ENCODE results near the gene KRTAP5-7. TPM values are rescaled to one million over a fixed set of nuclear protein-coding genes. Genes with fewer than 3 reads are reported as not detected.
"Not testable (repeated sequence)": the region's sequence is repeated elsewhere in the genome, so short reads cannot be mapped to it uniquely, and the experiment has no call there.

The KRTAP5-7 gene
- total RNA-seq, 1 experiment from 2014 or later, result not detected

DNA sequence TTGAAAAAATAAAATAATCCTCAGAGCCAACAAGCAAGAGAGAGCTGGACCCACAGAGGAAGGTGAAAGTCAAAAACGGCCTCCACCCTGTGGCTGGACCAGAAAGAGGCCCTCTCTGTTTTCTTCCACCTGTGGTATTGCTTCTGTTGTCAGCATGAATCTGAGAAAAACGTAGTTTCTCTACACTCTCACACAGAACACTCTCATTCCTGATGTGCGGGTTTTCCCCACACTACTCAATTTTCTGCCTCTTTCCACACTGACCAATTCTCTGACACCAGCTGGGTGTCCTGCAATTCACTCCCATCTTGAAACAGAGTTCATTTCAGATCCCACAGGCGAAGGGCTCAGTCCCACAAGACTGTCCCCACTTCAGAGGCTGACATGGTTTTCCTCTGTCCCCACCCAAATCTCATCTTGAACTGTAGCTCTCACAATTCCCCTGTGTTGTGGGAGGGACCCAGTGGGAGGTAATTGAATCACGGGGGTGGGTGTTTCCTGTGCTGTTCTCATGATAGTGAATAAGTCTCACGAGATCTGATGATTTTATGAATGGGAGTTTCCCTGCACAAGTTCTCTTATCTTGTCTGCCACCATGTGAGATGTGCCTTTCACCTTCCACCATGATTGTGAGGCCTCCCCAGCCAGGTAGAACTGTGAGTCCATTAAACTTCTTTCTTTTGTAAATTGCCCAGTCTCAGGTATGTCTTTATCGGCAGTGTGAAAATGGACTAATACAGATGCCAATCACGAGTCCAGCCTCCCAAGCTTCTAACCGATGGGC is 13.6 kb downstream of the KRTAP5-7 start:
- H3K9me3 ChIP-seq (ENCODE audit: control insufficient read depth in 1 of 2, insufficient read depth in 1 of 2, low read depth in 1 of 2, low read length in 2 of 2); H3K4me2 ChIP-seq (ENCODE audit: low read length); H3K79me2 ChIP-seq (ENCODE audit: insufficient read depth, low read length); H3K9me2 ChIP-seq (ENCODE audit: insufficient read depth); intact Hi-C loops (cut with micrococcal nuclease); POLR2A ChIA-PET; H4K20me1 ChIP-seq (ENCODE audit: insufficient read depth); H3K36me3 ChIP-seq (ENCODE audit: control insufficient read depth in 1 of 2, insufficient read depth in 2 of 2, low read length in 2 of 2); H3K9ac ChIP-seq (ENCODE audit: low read length); RAD21 ChIA-PET (ENCODE audit: low non-redundant PET in 1 of 2, low total read pairs in 2 of 2, uncharacterized antibody in 2 of 2, unreplicated experiment in 2 of 2); H3K27me3 ChIP-seq (ENCODE audit: insufficient read depth, low read length); DNase-seq (ENCODE audit: low read depth, low spot score); BruUV-seq (replicated peaks); ATAC-seq; H3K27ac ChIP-seq (ENCODE audit: low read depth, low read length); H2AFZ ChIP-seq (ENCODE audit: low read depth, low read length, poor library complexity, severe bottlenecking); H3K4me3 ChIP-seq (replicated peaks in 1 of 2; ENCODE audit: low read depth in 1 of 2, low read length in 2 of 2): not testable (repeated sequence)
- peaks cover 0 to 11% of the 10 kb centered on the region in 2 experiments; a peak in 2 of 4 replicates for H3K4me1 ChIP-seq (ENCODE audit: control insufficient read depth in 1 of 2, insufficient read depth in 2 of 2, low read length in 2 of 2)
- CTCF ChIA-PET, result interaction anchor here (0.9 kb wide), 1 partner anchor 39 kb away, joined by 5 read pairs; no protein-coding TSS in a partner anchor

DNA sequence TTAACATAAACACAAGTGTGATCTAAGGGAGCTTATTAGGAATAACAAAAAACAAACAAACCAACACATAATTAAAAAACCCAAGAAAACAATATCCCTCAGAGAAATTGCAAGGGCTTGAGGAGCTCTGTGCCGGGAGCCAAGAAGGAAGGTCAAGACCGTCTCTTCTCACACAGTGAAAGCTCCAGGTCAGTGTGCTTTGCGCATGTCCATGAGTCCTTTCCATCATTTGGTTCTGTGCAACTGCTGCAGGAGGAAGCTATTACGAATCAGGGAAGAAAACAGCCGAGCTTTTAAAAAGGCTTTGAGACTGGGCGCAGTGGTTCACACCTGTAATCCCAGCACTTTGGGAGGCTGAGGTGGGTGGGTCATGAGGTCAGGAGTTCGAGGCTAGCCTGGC is 15.3 kb downstream of the KRTAP5-7 start:
- DNase-seq (ENCODE audit: low read depth, low spot score) (no peak), ATAC-seq (no peak)
- no peaks in the 10 kb centered on the region for H3K9me3 ChIP-seq (ENCODE audit: control insufficient read depth in 1 of 2, insufficient read depth in 1 of 2, low read depth in 1 of 2, low read length in 2 of 2)
- RAD21 ChIA-PET (ENCODE audit: low non-redundant PET in 1 of 2, low total read pairs in 2 of 2, uncharacterized antibody in 2 of 2, unreplicated experiment in 2 of 2), result no interaction called here
- H4K20me1 ChIP-seq (ENCODE audit: insufficient read depth), result no peaks in the 10 kb centered on the region
- no peak overlapping the region for H3K9ac ChIP-seq (ENCODE audit: low read length)
- BruUV-seq (replicated peaks), result no TSS peak
- TF ChIP-seq EGR1 (IDR thresholded peaks at IDR 0.05; ENCODE audit: low read depth) (no peak), SRF (IDR thresholded peaks at IDR 0.05; ENCODE audit: low read depth) (no peak), ZFX (IDR thresholded peaks at IDR 0.05) (no peak), EZH2 (IDR thresholded peaks at IDR 0.05) (no peak), POLR2A (IDR thresholded peaks at IDR 0.05; ENCODE audit: borderline replicate concordance, extremely low read depth, insufficient read depth, insufficient read length) (no peak), EZH2phosphoT487 (IDR thresholded peaks at IDR 0.05; ENCODE audit: borderline replicate concordance) (no peak), ATF3 (IDR thresholded peaks at IDR 0.05) (no peak), TCF7L2 (IDR thresholded peaks at IDR 0.05; ENCODE audit: borderline replicate concordance, extremely low read depth, insufficient read depth, insufficient read length) (no peak), YY1 (IDR thresholded peaks at IDR 0.05; ENCODE audit: extremely low read depth, insufficient replicate concordance, low read depth, low read length) (no peak), CEBPB (IDR thresholded peaks at IDR 0.05; ENCODE audit: low read depth) (no peak), SP1 (IDR thresholded peaks at IDR 0.05; ENCODE audit: low read depth) (no peak), CBX3 (IDR thresholded peaks at IDR 0.05; ENCODE audit: low read depth) (no peak), MAX (IDR thresholded peaks at IDR 0.05) (no peak)
- TF ChIP-seq, protein P1, sequence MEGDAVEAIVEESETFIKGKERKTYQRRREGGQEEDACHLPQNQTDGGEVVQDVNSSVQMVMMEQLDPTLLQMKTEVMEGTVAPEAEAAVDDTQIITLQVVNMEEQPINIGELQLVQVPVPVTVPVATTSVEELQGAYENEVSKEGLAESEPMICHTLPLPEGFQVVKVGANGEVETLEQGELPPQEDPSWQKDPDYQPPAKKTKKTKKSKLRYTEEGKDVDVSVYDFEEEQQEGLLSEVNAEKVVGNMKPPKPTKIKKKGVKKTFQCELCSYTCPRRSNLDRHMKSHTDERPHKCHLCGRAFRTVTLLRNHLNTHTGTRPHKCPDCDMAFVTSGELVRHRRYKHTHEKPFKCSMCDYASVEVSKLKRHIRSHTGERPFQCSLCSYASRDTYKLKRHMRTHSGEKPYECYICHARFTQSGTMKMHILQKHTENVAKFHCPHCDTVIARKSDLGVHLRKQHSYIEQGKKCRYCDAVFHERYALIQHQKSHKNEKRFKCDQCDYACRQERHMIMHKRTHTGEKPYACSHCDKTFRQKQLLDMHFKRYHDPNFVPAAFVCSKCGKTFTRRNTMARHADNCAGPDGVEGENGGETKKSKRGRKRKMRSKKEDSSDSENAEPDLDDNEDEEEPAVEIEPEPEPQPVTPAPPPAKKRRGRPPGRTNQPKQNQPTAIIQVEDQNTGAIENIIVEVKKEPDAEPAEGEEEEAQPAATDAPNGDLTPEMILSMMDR (IDR thresholded peaks at IDR 0.05 in 2 of 3, conservative IDR thresholded peaks at IDR 0.05 in 1 of 3; ENCODE audit: borderline replicate concordance in 1 of 3, insufficient read depth in 1 of 3, low read depth in 2 of 3, low read length in 2 of 3), result no peak
- H3K36me3 ChIP-seq (ENCODE audit: control insufficient read depth in 1 of 2, insufficient read depth in 2 of 2, low read length in 2 of 2), result no peaks in the 10 kb centered on the region
- H3K27ac ChIP-seq (ENCODE audit: low read depth, low read length), result no peak overlapping the region
- H3K4me2 ChIP-seq (ENCODE audit: low read length), result no peak overlapping the region
- H2AFZ ChIP-seq (ENCODE audit: low read depth, low read length, poor library complexity, severe bottlenecking), result no peak overlapping the region
- peaks cover 0 to 11% of the 10 kb centered on the region in 2 experiments; a peak in 2 of 4 replicates for H3K4me1 ChIP-seq (ENCODE audit: control insufficient read depth in 1 of 2, insufficient read depth in 2 of 2, low read length in 2 of 2)
- CTCF ChIA-PET, result no interaction called here
- no peaks in the 10 kb centered on the region for H3K9me2 ChIP-seq (ENCODE audit: insufficient read depth)
- H3K79me2 ChIP-seq (ENCODE audit: insufficient read depth, low read length), result no peaks in the 10 kb centered on the region
- intact Hi-C loops (cut with micrococcal nuclease), result no loop called here
- no peak overlapping the region for H3K4me3 ChIP-seq (replicated peaks in 1 of 2; ENCODE audit: low read depth in 1 of 2, low read length in 2 of 2)
- 0 out of 2 replicates have a peak, but pooled peaks cover under 1% of the 10 kb centered on the region for H3K27me3 ChIP-seq (ENCODE audit: insufficient read depth, low read length)
- POLR2A ChIA-PET, result no interaction called here
